ENCODE measurements around the gene ZNF71. TPM values are rescaled to one million over a fixed set of nuclear protein-coding genes. Genes with fewer than 3 reads are reported as not detected.

The ZNF71 gene
- polyA plus RNA-seq, 3 donors = 2.6 to 4.0 (median 4.0) TPM

DNA sequence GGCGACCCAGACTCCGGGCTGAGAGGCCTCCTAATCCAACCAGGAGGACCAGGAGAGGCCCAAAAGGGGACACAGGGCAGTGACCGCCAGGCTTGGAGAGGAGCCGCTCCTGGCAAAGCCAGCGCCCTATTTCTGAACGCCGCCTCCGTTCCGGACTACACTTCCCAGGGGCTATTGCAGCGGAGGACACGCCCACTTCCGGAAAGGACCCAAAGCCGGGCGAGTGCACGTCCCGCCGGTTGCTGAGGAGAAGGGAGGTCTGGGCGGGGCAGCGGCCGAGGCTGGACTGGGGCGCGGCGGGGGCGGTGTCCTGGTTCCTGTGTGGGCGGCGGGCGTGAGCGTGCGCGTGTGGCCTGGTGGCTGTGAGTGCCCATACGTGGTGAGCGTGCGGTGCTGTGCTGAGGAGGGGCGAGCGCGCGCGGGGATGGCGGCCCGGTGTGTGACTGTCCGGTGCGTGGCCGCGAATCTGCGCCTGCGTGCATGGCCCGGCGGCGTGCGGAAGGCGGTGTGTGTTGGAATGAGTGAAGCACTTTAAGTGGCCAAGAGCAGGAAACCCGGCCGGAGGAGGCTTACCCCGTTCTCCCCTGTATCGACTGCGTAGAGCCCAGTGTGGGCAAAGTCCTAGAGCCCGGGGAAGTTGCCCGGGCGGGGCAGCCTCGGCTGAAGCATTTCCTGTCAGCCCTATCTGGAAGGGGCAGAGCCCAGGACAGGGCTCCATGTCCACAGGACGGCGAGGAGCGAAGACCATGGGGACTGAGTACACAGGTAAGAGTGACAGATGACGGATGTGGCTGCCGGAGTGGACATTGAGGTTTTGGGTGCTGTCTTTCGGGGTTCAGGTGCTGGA lies 27.6 kb upstream of the ZNF71 start, which contains the start of gene ZNF470:
Gene ZNF470 (plus strand): TSS at position 195 of the 847 bp plus-strand sequence. CDS start 2,844 bp downstream, outside the sequence.
- H3K27ac Mint-ChIP-seq = peak within 1 kb of the TSS; percentile 72 to 94 (median 86)

DNA sequence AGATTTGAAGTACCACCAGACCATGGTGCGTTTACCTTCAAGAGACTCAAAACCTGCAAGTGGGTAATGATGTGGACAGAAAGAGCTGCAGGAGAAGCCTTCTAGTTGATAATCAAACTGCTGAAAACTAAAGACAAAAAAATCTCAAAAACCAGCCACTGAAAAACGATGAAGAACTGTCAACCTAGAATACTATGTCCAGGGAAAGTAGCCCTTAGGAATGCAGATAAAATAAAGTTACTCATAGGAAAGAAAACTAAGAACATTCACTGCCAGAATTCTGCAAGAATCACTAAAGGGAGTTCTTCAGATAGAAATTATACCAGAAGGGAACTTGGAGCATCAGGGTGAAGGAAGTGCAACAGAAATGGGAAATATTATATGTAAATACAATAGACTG lies 22.5 kb upstream of the ZNF71 start:
- Mint-ChIP-seq H3K27ac (no peak overlapping the region), H3K4me1 (peaks cover 4% of the 10 kb centered on the region), H3K4me3 (no peak overlapping the region), H3K9me3 (peaks cover 40 to 94% (median 88%) of the 10 kb centered on the region in 7 donors), H3K27me3 (ENCODE audit: low read depth in 3 of 3) (no peaks in the 10 kb centered on the region), H3K36me3 (peaks cover 38 to 56% of the 10 kb centered on the region in 2 donors)
- H3K36me3 ChIP-seq (replicated peaks in 1 of 2; ENCODE audit: control insufficient read depth in 1 of 2, insufficient read depth in 2 of 2, low read length in 2 of 2) = peaks cover 2 to 86% of the 10 kb centered on the region in 2 donors
- no peak overlapping the region for H3K9ac ChIP-seq (ENCODE audit: insufficient read depth, low read length, poor library complexity, severe bottlenecking)
- no peaks in the 10 kb centered on the region for H3K79me2 ChIP-seq (ENCODE audit: insufficient read depth, low read length)
- no peak overlapping the region for H3K27ac ChIP-seq (ENCODE audit: low read depth in 1 of 2, low read length in 2 of 2)
- TF ChIP-seq, protein P1, sequence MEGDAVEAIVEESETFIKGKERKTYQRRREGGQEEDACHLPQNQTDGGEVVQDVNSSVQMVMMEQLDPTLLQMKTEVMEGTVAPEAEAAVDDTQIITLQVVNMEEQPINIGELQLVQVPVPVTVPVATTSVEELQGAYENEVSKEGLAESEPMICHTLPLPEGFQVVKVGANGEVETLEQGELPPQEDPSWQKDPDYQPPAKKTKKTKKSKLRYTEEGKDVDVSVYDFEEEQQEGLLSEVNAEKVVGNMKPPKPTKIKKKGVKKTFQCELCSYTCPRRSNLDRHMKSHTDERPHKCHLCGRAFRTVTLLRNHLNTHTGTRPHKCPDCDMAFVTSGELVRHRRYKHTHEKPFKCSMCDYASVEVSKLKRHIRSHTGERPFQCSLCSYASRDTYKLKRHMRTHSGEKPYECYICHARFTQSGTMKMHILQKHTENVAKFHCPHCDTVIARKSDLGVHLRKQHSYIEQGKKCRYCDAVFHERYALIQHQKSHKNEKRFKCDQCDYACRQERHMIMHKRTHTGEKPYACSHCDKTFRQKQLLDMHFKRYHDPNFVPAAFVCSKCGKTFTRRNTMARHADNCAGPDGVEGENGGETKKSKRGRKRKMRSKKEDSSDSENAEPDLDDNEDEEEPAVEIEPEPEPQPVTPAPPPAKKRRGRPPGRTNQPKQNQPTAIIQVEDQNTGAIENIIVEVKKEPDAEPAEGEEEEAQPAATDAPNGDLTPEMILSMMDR (IDR thresholded peaks at IDR 0.05) = no peak
- H3K27me3 ChIP-seq (ENCODE audit: control insufficient read depth in 2 of 2, insufficient read depth in 2 of 2, low read length in 2 of 2) = no peaks in the 10 kb centered on the region
- DNase-seq = no peak
- H2AFZ ChIP-seq (ENCODE audit: insufficient read depth, low read depth, low read length, poor library complexity, severe bottlenecking) = no peak overlapping the region
- intact Hi-C loops (cut with micrococcal nuclease) = no loop called here
- no peak overlapping the region for H3K4me3 ChIP-seq (replicated peaks in 1 of 3; ENCODE audit: low read depth in 2 of 3, low read length in 3 of 3)
- no peak overlapping the region for H3K4me2 ChIP-seq (replicated peaks; ENCODE audit: extremely low read depth, low read length, poor library complexity, severe bottlenecking)
- no peaks in the 10 kb centered on the region for H4K20me1 ChIP-seq (ENCODE audit: insufficient read depth, low read length)
- peaks cover 6 to 8% of the 10 kb centered on the region in 2 donors for H3K4me1 ChIP-seq (ENCODE audit: control insufficient read depth in 1 of 2, insufficient read depth in 2 of 2, low read length in 2 of 2)
- H3K9me3 ChIP-seq (replicated peaks in 1 of 2; ENCODE audit: control insufficient read depth in 1 of 2, insufficient read depth in 1 of 2, low read length in 2 of 2) = peaks cover 49 to 93% of the 10 kb centered on the region in 2 donors
- WGBS (ENCODE audit: insufficient coverage) = no CpG with 5 or more reads among the region's 2 CpGs

More for the DNA sequence above, 27.6 kb upstream of the ZNF71 start, which contains the start of gene ZNF470:
- peaks cover 11 to 15% of the 10 kb centered on the region in 2 donors for H3K4me1 ChIP-seq (ENCODE audit: control insufficient read depth in 1 of 2, insufficient read depth in 2 of 2, low read length in 2 of 2)
- 5% methylated on average over 63 of the region's 66 CpGs for WGBS (ENCODE audit: insufficient coverage)
- peaks cover 54 to 85% of the 10 kb centered on the region in 2 donors for H3K9me3 ChIP-seq (replicated peaks in 1 of 2; ENCODE audit: control insufficient read depth in 1 of 2, insufficient read depth in 1 of 2, low read length in 2 of 2)
- intact Hi-C loops (cut with micrococcal nuclease) = loop anchor here (10.0 kb wide), 1 partner anchor 163 kb away; the partner anchor contains the start of gene ZNF583 (in 2 of the 2)
- H2AFZ ChIP-seq (ENCODE audit: insufficient read depth, low read depth, low read length, poor library complexity, severe bottlenecking) = peak within 1 kb of the TSS; percentile 99
- peaks cover 48 to 96% (median 90%) of the 10 kb centered on the region in 7 donors for H3K9me3 Mint-ChIP-seq
- peaks cover 0 to 3% (median 1%) of the 10 kb centered on the region in 3 donors for H3K27me3 Mint-ChIP-seq (ENCODE audit: low read depth in 3 of 3)
- H3K36me3 Mint-ChIP-seq = peaks cover 20 to 27% of the 10 kb centered on the region in 2 donors
- H3K4me2 ChIP-seq (replicated peaks; ENCODE audit: extremely low read depth, low read length, poor library complexity, severe bottlenecking) = peak within 1 kb of the TSS; percentile 94
- peak within 1 kb of the TSS; percentile 46 to 81 for H3K27ac ChIP-seq (ENCODE audit: low read depth in 1 of 2, low read length in 2 of 2)
- DNase-seq = peak; percentile 86 to 89 (median 88)
- TF ChIP-seq, protein P1 (IDR thresholded peaks at IDR 0.05) = no peak
- peaks cover 11% of the 10 kb centered on the region for H3K4me1 Mint-ChIP-seq
- no peaks in the 10 kb centered on the region for H3K27me3 ChIP-seq (ENCODE audit: control insufficient read depth in 2 of 2, insufficient read depth in 2 of 2, low read length in 2 of 2)
- no peaks in the 10 kb centered on the region for H4K20me1 ChIP-seq (ENCODE audit: insufficient read depth, low read length)
- no peaks in the 10 kb centered on the region for H3K79me2 ChIP-seq (ENCODE audit: insufficient read depth, low read length)
- H3K9ac ChIP-seq (ENCODE audit: insufficient read depth, low read length, poor library complexity, severe bottlenecking) = peak within 1 kb of the TSS; percentile 79
- H3K4me3 ChIP-seq (replicated peaks in 1 of 3; ENCODE audit: low read depth in 2 of 3, low read length in 3 of 3) = peak within 1 kb of the TSS; percentile 63 to 99 (median 88)
- peaks cover 2 to 38% of the 10 kb centered on the region in 2 donors for H3K36me3 ChIP-seq (replicated peaks in 1 of 2; ENCODE audit: control insufficient read depth in 1 of 2, insufficient read depth in 2 of 2, low read length in 2 of 2)
- peak within 1 kb of the TSS; percentile 93 to 99 for H3K4me3 Mint-ChIP-seq

All from CD14-positive monocyte (primary cell).